OCI-LY7 (cell line): Measurements from ENCODE around the gene TEX44.

Experiments used
- CTCF ChIP-seq: fragments of 200-600 bp; sonication (generic); conservative IDR thresholded peaks from 2 replicates; pipeline ENCODE4 v1.5.1; 2014; ENCODE audit warnings: mild to moderate bottlenecking, antibody characterized with exemption, low read length, moderate library complexity, mixed read lengths
- EZH2phosphoT487 ChIP-seq: fragments of 200-600 bp; sonication (generic); IDR thresholded peaks from 2 replicates; pipeline ENCODE4 v1.6.1; 2018; ENCODE audit warnings: low read depth, borderline replicate concordance, mild to moderate bottlenecking, mixed run types, antibody characterized with exemption, low read length, moderate library complexity, mixed read lengths

DNA sequence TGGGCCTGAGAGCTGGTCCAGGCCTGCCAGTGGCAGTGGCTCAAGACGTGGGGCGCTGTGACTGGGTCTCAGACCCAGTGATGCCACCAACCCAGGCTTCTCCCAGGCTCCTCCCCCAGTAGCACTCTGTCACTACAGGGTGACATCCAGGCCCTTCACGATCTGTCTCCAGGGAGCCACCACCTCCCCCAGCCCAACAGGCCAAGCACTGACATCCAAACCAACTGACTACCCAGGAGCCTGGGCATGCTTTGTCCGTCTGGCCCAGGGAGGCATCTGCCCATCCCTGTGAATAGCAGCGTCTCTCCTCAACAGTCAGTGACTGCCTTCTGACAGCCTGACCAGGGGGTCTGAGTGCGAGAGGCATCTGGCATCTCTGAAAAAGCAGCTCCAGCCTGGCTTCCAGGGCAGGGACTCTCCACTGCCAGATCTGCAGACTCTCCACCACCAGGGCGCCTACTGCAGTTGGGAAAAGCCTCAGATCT is 13.0 kb downstream of the TEX44 start:
- TF ChIP-seq CTCF (no peak), EZH2phosphoT487 (no peak)
